Uterus (tissue), 4 donors: ENCODE results near the gene APOL4. TPM values are rescaled to one million over a fixed set of nuclear protein-coding genes. Genes with fewer than 3 reads are reported as not detected.

Experiments
- DNase-seq, 2 donors: peaks; one replicate each; pipeline ENCODE4 v3.0.0-alpha.2; 2019 to 2020
- H3K27ac ChIP-seq, 2 donors: fragments of 200-600 bp; sonication (generic); 1 replicate in 1 of 2; 2 replicates in 1 of 2; pipeline ENCODE4 v1.5.1; 2016 to 2018
- H3K27me3 ChIP-seq, 2 donors: fragments of 200-600 bp; sonication (generic); one replicate each; pipeline ENCODE4 v1.5.1; 2018 to 2019; ENCODE audit warnings: control low read depth in 1 of 2
- H3K36me3 ChIP-seq, 2 donors: fragments of 200-600 bp; sonication (generic); one replicate each; pipeline ENCODE4 v1.5.1; 2019; ENCODE audit warnings: control low read depth in 1 of 2
- H3K4me1 ChIP-seq, 2 donors: fragments of 200-600 bp; sonication (generic); one replicate each; pipeline ENCODE4 v1.5.1; 2018 to 2019; ENCODE audit warnings: control low read depth in 1 of 2
- H3K4me3 ChIP-seq, 2 donors: fragments of 200-600 bp; sonication (generic); 1 replicate in 1 of 2; 2 replicates in 1 of 2; pipeline ENCODE4 v1.5.1; 2018 to 2019; ENCODE audit warnings: mild to moderate bottlenecking in 1 of 2
- H3K9me3 ChIP-seq, 2 donors: fragments of 200-600 bp; sonication (generic); one replicate each; pipeline ENCODE4 v1.5.1; 2019; ENCODE audit warnings: control low read depth in 1 of 2
- CTCF ChIP-seq, 4 experiments: fragments of 200-600 bp in 2 of 4; fragments of 450-650 bp in 2 of 4; sonication (generic) in 2 of 4; IDR thresholded peaks; one replicate each; pipeline ENCODE4 v1.5.1; 2016 to 2019; ENCODE audit warnings: antibody characterized with exemption in 4 of 4, mild to moderate bottlenecking in 2 of 4, moderate library complexity in 1 of 4
- POLR2A ChIP-seq, 2 donors: fragments of 450-650 bp; IDR thresholded peaks; one replicate each; pipeline ENCODE4 v1.6.1; 2016; ENCODE audit warnings: antibody characterized with exemption in 2 of 2, mild to moderate bottlenecking in 1 of 2, moderate library complexity in 1 of 2
- intact Hi-C: fragments of 100-400 bp; cut with DNase I; formaldehyde crosslinking; loops from one replicate; pipeline ENCODE4 v1.15.1; 2023; ENCODE audit warnings: low total_unique reads
- total RNA-seq, 4 donors: library from RNA; depleted of rRNA in 3 of 4; stranded (reverse); fragments of >200 nt in 3 of 4; gene quantifications; one replicate each; pipeline versions ENCODE4 v1.1.0 to v1.2.4, GENCODE V29; 2014 to 2023
- donor health status: DM: yes; HTN: yes; CAD: no.

The APOL4 gene
- total RNA-seq, 4 donors from 2014 or later = 1.0 to 35.2 (median 16.9) TPM; not detected in 1

DNA sequence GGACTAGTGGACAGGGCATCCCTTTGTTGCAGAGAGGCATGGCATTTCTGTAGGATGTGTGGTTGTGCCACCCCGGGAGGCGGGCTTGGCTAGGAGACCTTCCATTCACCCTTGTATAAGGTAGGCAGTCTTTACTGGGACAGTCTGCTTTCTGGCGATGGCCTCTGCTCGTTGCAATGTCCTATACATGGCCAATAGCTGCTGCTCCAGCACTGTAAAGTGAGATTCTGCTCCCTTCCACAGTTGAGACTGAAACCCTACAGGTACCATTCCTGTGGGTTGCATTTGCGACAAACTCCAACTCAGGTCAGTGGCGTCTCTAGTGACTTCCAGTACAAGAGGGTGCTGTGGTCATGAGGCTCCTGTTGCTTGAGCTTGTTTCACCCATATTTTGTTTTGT, 20.7 kb downstream of the APOL4 start:
- Histone ChIP-seq H3K27ac (no peak overlapping the region), H3K9me3 (no peaks in the 10 kb centered on the region), H3K27me3 (no peaks in the 10 kb centered on the region), H3K4me1 (peaks cover 0 to 3% of the 10 kb centered on the region in 2 donors), H3K36me3 (no peaks in the 10 kb centered on the region), H3K4me3 (no peak overlapping the region)
- TF ChIP-seq CTCF (IDR thresholded peaks at IDR 0.05) (no peak), POLR2A (IDR thresholded peaks at IDR 0.05) (no peak)
- DNase-seq = no peak
- intact Hi-C loops = loop anchor here (2.0 kb wide), 1 partner anchor 36 kb away; no protein-coding TSS in a partner anchor

- H3K27ac ChIP-seq = no peak overlapping the region
- no peaks in the 10 kb centered on the region for H3K36me3 ChIP-seq
- peak; percentile 85 to 89 for DNase-seq
- H3K9me3 ChIP-seq = no peaks in the 10 kb centered on the region
- H3K4me3 ChIP-seq = no peak overlapping the region
- intact Hi-C loops = loop anchor here (2.0 kb wide), 1 partner anchor 35 kb away; no protein-coding TSS in a partner anchor
- H3K4me1 ChIP-seq = peaks cover 0 to 3% of the 10 kb centered on the region in 2 donors
- TF ChIP-seq POLR2A (IDR thresholded peaks at IDR 0.05) = peak in 1 of 2 donors; percentile 21
- peak; percentile 79 to 92 (median 90) for TF ChIP-seq CTCF (IDR thresholded peaks at IDR 0.05)
- H3K27me3 ChIP-seq = no peaks in the 10 kb centered on the region
Measured at GRCh38 chr22:36180038-36180880, 21.4 kb downstream of the APOL4 start.

GRCh38 chr22:36177160-36177559, 24.4 kb downstream of the APOL4 start:
- Histone ChIP-seq H3K9me3 (no peaks in the 10 kb centered on the region), H3K36me3 (no peaks in the 10 kb centered on the region), H3K27ac (no peak overlapping the region), H3K27me3 (no peaks in the 10 kb centered on the region), H3K4me1 (peaks cover 0 to 3% of the 10 kb centered on the region in 2 donors), H3K4me3 (no peak overlapping the region)
- no peak for DNase-seq
- intact Hi-C loops = no loop called here
- no peak for TF ChIP-seq POLR2A (IDR thresholded peaks at IDR 0.05)
- no peak for TF ChIP-seq CTCF (IDR thresholded peaks at IDR 0.05)

- DNase-seq = no peak
- H3K9me3 ChIP-seq = no peaks in the 10 kb centered on the region
- no peak overlapping the region for H3K27ac ChIP-seq
- no peaks in the 10 kb centered on the region for H3K27me3 ChIP-seq
- H3K4me3 ChIP-seq = no peak overlapping the region
- intact Hi-C loops = no loop called here
- peaks cover 0 to 3% of the 10 kb centered on the region in 2 donors for H3K4me1 ChIP-seq
- TF ChIP-seq CTCF (IDR thresholded peaks at IDR 0.05) (no peak), POLR2A (IDR thresholded peaks at IDR 0.05) (no peak)
- H3K36me3 ChIP-seq = no peaks in the 10 kb centered on the region
Measured at GRCh38 chr22:36175892-36176291, 25.7 kb downstream of the APOL4 start.

DNA sequence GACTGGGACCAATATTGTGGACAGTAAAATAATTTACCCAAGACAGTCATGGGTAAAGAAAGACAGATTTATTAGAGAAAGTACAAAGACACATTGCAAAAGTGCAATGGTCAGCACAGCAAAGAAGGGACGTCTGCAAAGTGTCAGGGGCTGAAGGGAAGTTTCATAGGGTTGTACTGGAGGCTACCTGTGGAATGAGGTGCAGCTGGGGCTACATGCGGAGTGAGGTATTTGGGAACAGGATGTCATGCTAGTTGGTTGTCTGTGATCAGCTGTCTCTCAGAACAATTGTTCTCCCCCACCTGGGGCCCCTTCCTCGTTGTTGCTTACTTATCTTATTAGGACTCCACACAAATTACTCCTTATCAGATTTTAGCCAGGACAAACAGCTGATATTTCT, 29.7 kb downstream of the APOL4 start:
- Histone ChIP-seq H3K4me3 (no peak overlapping the region), H3K27ac (no peak overlapping the region), H3K27me3 (no peaks in the 10 kb centered on the region), H3K9me3 (no peaks in the 10 kb centered on the region), H3K36me3 (no peaks in the 10 kb centered on the region), H3K4me1 (no peaks in the 10 kb centered on the region)
- TF ChIP-seq CTCF (IDR thresholded peaks at IDR 0.05) (no peak), POLR2A (IDR thresholded peaks at IDR 0.05) (no peak)
- DNase-seq = no peak
- intact Hi-C loops = no loop called here
